OCI-M2 (cell line): ENCODE data around the gene ARMC10.
A peak's percentile ranks its signal among the peaks of the same experiment; 100 is the strongest.
"Not testable (repeated sequence)": the region's sequence is repeated elsewhere in the genome, so short reads cannot be mapped to it uniquely, and the experiment has no call there.

Experiments
- DNase-seq: peaks from one replicate; lab custom pipeline; 2025; ENCODE audit not compliant: unreplicated experiment; lab: John Stamatoyannopoulos, UW

ARMC10 gene

GRCh38 chr7:103074519-103075336 is at the start of gene ARMC10, which contains the start of gene FBXL13:
ARMC10 (plus strand) TSS chr7:103075140; CDS start chr7:103075273, 133 bp downstream.
FBXL13 (minus strand) TSS chr7:103074796.
- DNase-seq, result peak; percentile 56

GRCh38 chr7:103025341-103025740 is 49.6 kb upstream of the ARMC10 start:
- peak; percentile 45 for DNase-seq

- no peak for DNase-seq
These were observed 43.9 kb upstream of the ARMC10 start for GRCh38 chr7:103031024-103031423.

- DNase-seq, result no peak
These were observed 43.2 kb upstream of the ARMC10 start for GRCh38 chr7:103031781-103032180.

- not testable (repeated sequence) for DNase-seq
These were observed 40.6 kb upstream of the ARMC10 start for GRCh38 chr7:103034318-103034717.

GRCh38 chr7:103037476-103037822 is 37.5 kb upstream of the ARMC10 start:
- no peak for DNase-seq

GRCh38 chr7:103037823-103038739 is 36.9 kb upstream of the ARMC10 start:
- not testable (repeated sequence) for DNase-seq

- not testable (repeated sequence) for DNase-seq
These were observed 33.1 kb upstream of the ARMC10 start for GRCh38 chr7:103041815-103042214.

- DNase-seq, result no peak
These were observed 26.1 kb upstream of the ARMC10 start for GRCh38 chr7:103048833-103049232.

- no peak for DNase-seq
These were observed 23.4 kb upstream of the ARMC10 start for GRCh38 chr7:103051519-103051918.

- not testable (repeated sequence) for DNase-seq
These were observed 18.9 kb upstream of the ARMC10 start for GRCh38 chr7:103056006-103056405.

GRCh38 chr7:103058122-103058521 is 16.8 kb upstream of the ARMC10 start:
- no peak for DNase-seq

- DNase-seq, result no peak
These were observed 15.5 kb upstream of the ARMC10 start for GRCh38 chr7:103059471-103059870.

- no peak for DNase-seq
These were observed 11.0 kb upstream of the ARMC10 start for GRCh38 chr7:103063895-103064294.

- no peak for DNase-seq
These were observed 9.3 kb upstream of the ARMC10 start for GRCh38 chr7:103065667-103066066.

- no peak for DNase-seq
These were observed 6.2 kb upstream of the ARMC10 start for GRCh38 chr7:103068414-103069403.

- DNase-seq, result no peak
These were observed 3.9 kb upstream of the ARMC10 start for GRCh38 chr7:103071000-103071399.

- DNase-seq, result no peak
These were observed 886 bp upstream of the ARMC10 start for GRCh38 chr7:103073989-103074518.

- DNase-seq, result no peak
These were observed 488 bp downstream of the ARMC10 start for GRCh38 chr7:103075337-103075918.

- no peak for DNase-seq
These were observed 1.8 kb downstream of the ARMC10 start for GRCh38 chr7:103076764-103077163.
